Activated CD8-positive, alpha-beta memory T cell treated with anti-CD3 and anti-CD28 coated beads for 36 hours (primary cell): ENCODE results near the gene ZNF722. TPM values are rescaled to one million over a fixed set of nuclear protein-coding genes. Genes with fewer than 3 reads are reported as not detected.
"Not testable (repeated sequence)": the region's sequence is repeated elsewhere in the genome, so short reads cannot be mapped to it uniquely, and the experiment has no call there.

Source experiments
- CTCF ChIA-PET: fragments of 350-600 bp; sonication (Branson Sonifier 250); formaldehyde crosslinking; loops from one replicate; lab custom pipeline; 2021; ENCODE audit warnings: antibody characterized with exemption; lab: Charles Lee
- POLR2A ChIA-PET: fragments of 350-600 bp; sonication (Branson Sonifier 250); formaldehyde crosslinking; loops from one replicate; lab custom pipeline; 2021; ENCODE audit warnings: antibody characterized with exemption; lab: Charles Lee
- total RNA-seq, 2 experiments: library from RNA; stranded (reverse); gene quantifications; one replicate each; pipeline ENCODE4 v1.2.3, GENCODE V29; 2021

Gene ZNF722
- total RNA-seq = not detected

GRCh38 chr7:63998549-63998948, at the start of gene ZNF722:
ZNF722 (plus strand) TSS chr7:63998849; CDS start chr7:63998962, 113 bp downstream.
- ChIA-PET POLR2A (no interaction called here), CTCF (no interaction called here)

DNA sequence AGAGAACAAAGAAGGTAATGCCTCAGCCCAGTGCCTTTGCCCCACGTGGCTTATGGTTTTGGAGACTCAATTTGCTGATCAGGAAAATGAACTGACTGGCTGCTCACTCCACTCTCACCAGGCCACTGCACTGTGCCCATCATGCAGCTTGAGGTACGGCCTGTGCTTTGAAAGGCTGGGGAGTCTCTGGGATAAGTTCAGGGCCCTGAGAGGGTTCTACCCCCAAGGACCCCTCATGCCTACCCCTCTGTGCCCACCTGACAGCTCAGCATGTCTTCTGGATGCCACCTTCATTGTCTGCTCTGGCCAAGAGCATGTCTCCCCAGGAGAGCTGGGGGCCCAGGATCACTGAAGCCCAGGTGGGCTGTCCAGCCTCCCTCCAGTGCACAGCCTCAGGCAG, 45.5 kb upstream of the ZNF722 start:
- ChIA-PET CTCF (no interaction called here), POLR2A (no interaction called here)

DNA sequence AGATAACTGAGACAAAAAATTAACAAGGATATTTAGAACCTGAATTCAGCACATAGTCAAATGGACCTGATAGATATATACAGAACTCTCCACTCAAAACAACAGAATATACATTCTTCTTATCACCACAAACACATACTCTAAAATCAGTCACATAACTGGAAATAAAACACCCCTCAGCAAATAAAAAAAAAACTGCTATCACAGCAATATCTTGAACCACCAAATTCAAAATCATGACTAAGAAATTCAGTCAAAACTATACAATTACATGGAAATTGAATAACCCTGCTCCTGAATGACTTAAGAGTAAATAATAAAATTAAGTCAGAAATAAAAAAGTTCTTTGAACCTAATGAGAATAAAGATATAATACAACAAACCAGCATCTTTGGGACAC, 30.0 kb upstream of the ZNF722 start:
- POLR2A ChIA-PET = no interaction called here
- CTCF ChIA-PET = no interaction called here

DNA sequence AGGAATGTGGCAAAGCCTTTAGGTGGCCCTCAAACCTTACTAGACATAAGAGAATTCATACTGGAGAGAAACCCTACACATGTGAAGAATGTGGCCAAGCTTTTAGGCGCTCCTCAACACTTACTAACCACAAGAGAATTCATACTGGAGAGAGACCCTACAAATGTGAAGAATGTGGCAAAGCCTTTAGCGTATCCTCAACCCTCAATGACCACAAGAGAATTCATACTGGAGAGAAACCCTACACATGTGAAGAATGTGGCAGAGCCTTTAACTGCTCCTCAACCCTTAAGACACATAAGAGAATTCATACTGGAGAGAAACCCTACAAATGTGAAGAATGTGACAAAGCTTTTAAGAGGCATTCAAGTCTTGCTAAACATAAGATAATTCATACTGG, 16.8 kb downstream of the ZNF722 start:
- CTCF ChIA-PET, POLR2A ChIA-PET: not testable (repeated sequence)

GRCh38 chr7:64035388-64035787, 36.7 kb downstream of the ZNF722 start:
- ChIA-PET CTCF (no interaction called here), POLR2A (no interaction called here)

GRCh38 chr7:64037095-64037494, 38.4 kb downstream of the ZNF722 start:
- ChIA-PET POLR2A (no interaction called here), CTCF (no interaction called here)

DNA sequence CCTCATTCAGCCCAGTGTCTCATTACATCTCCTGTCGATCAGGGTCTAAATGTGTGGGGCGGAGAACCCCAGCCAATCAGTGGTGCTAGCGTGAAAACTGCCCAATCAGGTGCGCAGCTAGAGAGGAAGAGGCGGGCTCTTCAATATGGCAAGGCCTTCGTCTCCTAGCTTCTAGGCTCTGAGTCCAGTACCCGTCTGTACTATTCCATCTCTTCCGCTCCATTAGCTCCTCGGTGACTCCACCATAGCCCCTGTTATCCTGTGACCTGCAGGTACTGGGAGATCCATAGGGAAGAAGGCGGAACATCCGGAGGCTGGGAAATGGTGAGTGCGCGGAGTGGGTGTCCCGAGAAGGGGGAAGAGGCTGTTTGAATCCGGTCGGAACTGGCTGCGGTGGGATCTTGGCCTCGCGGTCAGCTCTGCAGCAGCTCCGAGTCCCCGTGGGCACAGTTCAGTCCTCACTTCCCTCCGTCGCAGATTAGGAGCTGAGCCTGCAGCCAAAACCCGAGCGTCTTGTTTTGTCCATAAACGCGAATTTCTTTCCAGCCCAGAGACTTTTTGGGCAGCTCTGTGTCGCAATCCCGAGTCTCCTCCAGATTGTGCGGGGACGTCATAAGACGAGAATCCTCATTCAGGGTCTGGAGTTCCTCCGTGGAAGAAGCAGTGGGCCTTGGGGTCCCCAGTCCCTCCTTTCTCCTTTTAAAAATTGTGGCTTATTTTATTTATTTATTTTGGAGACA, 46.8 kb downstream of the ZNF722 start, which contains the start of gene ZNF727:
TSS of gene ZNF727 (plus strand) at position 134 of the 740 bp plus-strand sequence. CDS start at position 322, 188 bp downstream.
- POLR2A ChIA-PET = no interaction called here

DNA sequence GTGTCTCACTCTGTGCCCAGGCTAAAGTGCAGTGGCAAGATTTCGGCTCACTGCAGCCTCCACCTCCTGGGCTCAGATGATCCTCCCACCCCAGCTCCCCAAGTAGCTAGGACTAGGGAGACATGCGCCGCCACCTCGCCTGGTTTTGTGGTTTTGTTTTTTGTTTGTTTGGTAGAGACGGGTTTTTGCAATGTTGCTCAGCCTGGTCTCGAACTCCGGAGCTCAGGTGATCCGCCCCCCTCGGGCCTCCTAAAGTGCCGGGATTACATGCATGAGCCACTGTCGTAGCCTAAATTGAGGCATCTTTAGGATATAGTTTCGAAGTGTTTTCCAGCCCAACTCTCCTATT, 47.4 kb downstream of the ZNF722 start:
- POLR2A ChIA-PET = no interaction called here

More for the DNA sequence above, 46.8 kb downstream of the ZNF722 start, which contains the start of gene ZNF727:
- CTCF ChIA-PET = no interaction called here

More for the DNA sequence above, 47.4 kb downstream of the ZNF722 start:
- CTCF ChIA-PET = no interaction called here

Other genes starting within 250 kb of the ZNF722 start
- gene ZNF727, start 46.6 kb downstream of the ZNF722 start, total RNA-seq = under 1 TPM; 0.10 to 0.17 TPM
- not detected for gene ZNF735, start 208.4 kb downstream of the ZNF722 start, total RNA-seq
- not detected for gene ZNF679, start 229.6 kb downstream of the ZNF722 start, total RNA-seq